ENCODE measurements around the gene C2orf81.

The C2orf81 gene

GRCh38 chr2:74390606-74391005 is 30.8 kb downstream of the C2orf81 start:
- no peak for DNase-seq

GRCh38 chr2:74387346-74387745 is 34.1 kb downstream of the C2orf81 start:
- no peak for DNase-seq

GRCh38 chr2:74385396-74385795 is 36.0 kb downstream of the C2orf81 start:
- no peak for DNase-seq

GRCh38 chr2:74384051-74384450 is 37.4 kb downstream of the C2orf81 start:
- no peak for DNase-seq

- DNase-seq = no peak
These were observed 38.2 kb downstream of the C2orf81 start for GRCh38 chr2:74383254-74383653.

- no peak for DNase-seq
These were observed 39.7 kb downstream of the C2orf81 start for GRCh38 chr2:74381751-74382150.

- no peak for DNase-seq
These were observed 41.3 kb downstream of the C2orf81 start, which contains the start of gene DCTN1 for GRCh38 chr2:74379851-74380789. Gene DCTN1, minus strand, starts transcription at chr2:74380311. Its CDS starts 274 bp downstream, at chr2:74380037.

GRCh38 chr2:74378007-74378406 is 43.4 kb downstream of the C2orf81 start:
- no peak for DNase-seq

GRCh38 chr2:74375838-74376237 is 45.6 kb downstream of the C2orf81 start:
- DNase-seq = no peak

- DNase-seq = no peak
These were observed 46.8 kb downstream of the C2orf81 start for GRCh38 chr2:74374509-74375205.

GRCh38 chr2:74373985-74374384 is 47.4 kb downstream of the C2orf81 start:
- DNase-seq = no peak

- no peak for DNase-seq
These were observed 48.2 kb downstream of the C2orf81 start for GRCh38 chr2:74373221-74373676.

GRCh38 chr2:74372674-74373073 is 48.7 kb downstream of the C2orf81 start:
- no peak for DNase-seq

GRCh38 chr2:74371421-74371820 is 50.0 kb downstream of the C2orf81 start:
- no peak for DNase-seq

- DNase-seq = no peak
These were observed 51.4 kb downstream of the C2orf81 start for GRCh38 chr2:74369976-74370375.

GRCh38 chr2:74368499-74368898 is 52.9 kb downstream of the C2orf81 start:
- no peak for DNase-seq

GRCh38 chr2:74367789-74368188 is 53.6 kb downstream of the C2orf81 start:
- no peak for DNase-seq

GRCh38 chr2:74366036-74366435 is 55.4 kb downstream of the C2orf81 start:
- no peak for DNase-seq

- no peak for DNase-seq
These were observed 56.6 kb downstream of the C2orf81 start for GRCh38 chr2:74364533-74365505.

All from activated CD4-positive, CD25-positive, alpha-beta regulatory T cell treated with anti-CD3 and anti-CD28 coated beads, Interleukin-2, amount 50 U/mL, for 72 hours (primary cell).